ENCODE results near the gene THSD7A.
A peak's percentile ranks its signal among the peaks of the same experiment; 100 is the strongest.

The THSD7A gene, protein sequence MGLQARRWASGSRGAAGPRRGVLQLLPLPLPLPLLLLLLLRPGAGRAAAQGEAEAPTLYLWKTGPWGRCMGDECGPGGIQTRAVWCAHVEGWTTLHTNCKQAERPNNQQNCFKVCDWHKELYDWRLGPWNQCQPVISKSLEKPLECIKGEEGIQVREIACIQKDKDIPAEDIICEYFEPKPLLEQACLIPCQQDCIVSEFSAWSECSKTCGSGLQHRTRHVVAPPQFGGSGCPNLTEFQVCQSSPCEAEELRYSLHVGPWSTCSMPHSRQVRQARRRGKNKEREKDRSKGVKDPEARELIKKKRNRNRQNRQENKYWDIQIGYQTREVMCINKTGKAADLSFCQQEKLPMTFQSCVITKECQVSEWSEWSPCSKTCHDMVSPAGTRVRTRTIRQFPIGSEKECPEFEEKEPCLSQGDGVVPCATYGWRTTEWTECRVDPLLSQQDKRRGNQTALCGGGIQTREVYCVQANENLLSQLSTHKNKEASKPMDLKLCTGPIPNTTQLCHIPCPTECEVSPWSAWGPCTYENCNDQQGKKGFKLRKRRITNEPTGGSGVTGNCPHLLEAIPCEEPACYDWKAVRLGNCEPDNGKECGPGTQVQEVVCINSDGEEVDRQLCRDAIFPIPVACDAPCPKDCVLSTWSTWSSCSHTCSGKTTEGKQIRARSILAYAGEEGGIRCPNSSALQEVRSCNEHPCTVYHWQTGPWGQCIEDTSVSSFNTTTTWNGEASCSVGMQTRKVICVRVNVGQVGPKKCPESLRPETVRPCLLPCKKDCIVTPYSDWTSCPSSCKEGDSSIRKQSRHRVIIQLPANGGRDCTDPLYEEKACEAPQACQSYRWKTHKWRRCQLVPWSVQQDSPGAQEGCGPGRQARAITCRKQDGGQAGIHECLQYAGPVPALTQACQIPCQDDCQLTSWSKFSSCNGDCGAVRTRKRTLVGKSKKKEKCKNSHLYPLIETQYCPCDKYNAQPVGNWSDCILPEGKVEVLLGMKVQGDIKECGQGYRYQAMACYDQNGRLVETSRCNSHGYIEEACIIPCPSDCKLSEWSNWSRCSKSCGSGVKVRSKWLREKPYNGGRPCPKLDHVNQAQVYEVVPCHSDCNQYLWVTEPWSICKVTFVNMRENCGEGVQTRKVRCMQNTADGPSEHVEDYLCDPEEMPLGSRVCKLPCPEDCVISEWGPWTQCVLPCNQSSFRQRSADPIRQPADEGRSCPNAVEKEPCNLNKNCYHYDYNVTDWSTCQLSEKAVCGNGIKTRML (N-terminal part only)

DNA sequence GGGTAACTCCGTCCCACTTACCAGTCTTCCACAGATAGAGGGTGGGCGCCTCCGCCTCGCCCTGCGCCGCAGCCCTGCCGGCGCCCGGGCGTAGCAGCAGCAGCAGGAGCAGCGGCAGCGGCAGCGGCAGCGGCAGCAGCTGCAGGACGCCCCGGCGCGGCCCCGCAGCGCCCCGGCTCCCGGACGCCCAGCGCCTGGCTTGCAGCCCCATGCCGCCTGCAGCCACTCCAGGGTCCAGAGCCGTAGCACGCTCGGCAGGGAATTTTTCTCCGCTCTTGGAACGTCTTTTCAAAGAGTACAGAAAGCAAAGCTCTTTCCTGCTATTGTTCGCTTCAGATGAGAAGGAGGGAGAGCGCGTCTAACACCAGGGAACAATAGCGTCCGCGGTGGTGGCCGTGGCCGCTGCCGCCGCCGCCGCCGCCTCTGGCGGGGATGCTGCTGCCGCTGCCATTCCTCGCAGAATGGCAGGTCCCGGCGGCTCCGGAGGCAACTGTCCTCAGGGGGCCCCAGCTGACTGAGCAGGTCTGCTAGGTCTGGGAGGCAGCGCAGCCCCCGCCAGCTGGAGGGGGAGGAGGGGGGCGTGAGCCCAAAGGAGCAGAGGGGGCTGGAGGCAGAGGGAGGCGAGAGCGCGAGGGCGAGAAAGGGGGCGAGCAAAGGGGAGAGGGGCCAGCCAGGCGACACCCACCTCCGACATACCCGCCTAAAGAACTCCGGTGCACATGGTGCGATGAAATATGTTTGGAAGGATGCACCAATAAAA lies at the start of gene THSD7A:
Gene THSD7A (minus strand): TSS at position 463 of the 760 bp plus-strand sequence. CDS start 252 bp downstream, at position 211.
- Histone ChIP-seq H3K9ac (ENCODE audit: low read depth, low read length) (no peak within 1 kb of the TSS), H3K4me1 (ENCODE audit: control insufficient read depth, insufficient read depth, low read length) (peaks cover 4% of the 10 kb centered on the region), H3K36me3 (ENCODE audit: control insufficient read depth, insufficient read depth, low read length) (no peaks in the 10 kb centered on the region), H3K4me3 (ENCODE audit: low read depth, low read length) (peak within 1 kb of the TSS; percentile 52), H3K9me3 (ENCODE audit: control insufficient read depth, insufficient read depth, low read length) (no peaks in the 10 kb centered on the region), H3K27me3 (ENCODE audit: control insufficient read depth, insufficient read depth, low read length) (peaks cover 10% of the 10 kb centered on the region)

GRCh38 chr7:11881680-11882079 lies 49.7 kb upstream of the THSD7A start:
- Histone ChIP-seq H3K36me3 (ENCODE audit: control insufficient read depth, insufficient read depth, low read length) (no peaks in the 10 kb centered on the region), H3K27me3 (ENCODE audit: control insufficient read depth, insufficient read depth, low read length) (no peaks in the 10 kb centered on the region), H3K9me3 (ENCODE audit: control insufficient read depth, insufficient read depth, low read length) (no peaks in the 10 kb centered on the region), H3K4me1 (ENCODE audit: control insufficient read depth, insufficient read depth, low read length) (no peaks in the 10 kb centered on the region), H3K4me3 (ENCODE audit: low read depth, low read length) (no peak overlapping the region), H3K9ac (ENCODE audit: low read depth, low read length) (no peak overlapping the region)

DNA sequence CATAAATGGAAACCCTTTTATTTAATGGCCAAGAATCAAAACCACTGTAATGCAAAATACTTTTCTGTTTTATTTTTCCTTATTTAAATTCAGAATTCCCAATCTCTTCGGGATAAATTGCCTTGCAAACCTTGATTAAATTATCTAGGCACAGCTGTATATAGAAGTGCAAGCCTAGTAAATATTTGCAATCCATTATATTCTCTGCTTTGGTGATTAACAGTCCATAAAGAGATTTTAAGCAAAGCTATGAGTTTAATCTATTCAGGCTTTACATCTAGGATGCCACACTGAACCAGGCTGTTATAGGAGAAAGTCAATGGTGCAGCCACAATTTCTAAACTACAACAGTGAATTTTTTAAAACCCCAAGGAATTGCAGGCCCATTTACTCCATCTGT lies 43.6 kb upstream of the THSD7A start:
- Histone ChIP-seq H3K4me1 (ENCODE audit: control insufficient read depth, insufficient read depth, low read length) (no peaks in the 10 kb centered on the region), H3K9me3 (ENCODE audit: control insufficient read depth, insufficient read depth, low read length) (no peaks in the 10 kb centered on the region), H3K36me3 (ENCODE audit: control insufficient read depth, insufficient read depth, low read length) (no peaks in the 10 kb centered on the region), H3K27me3 (ENCODE audit: control insufficient read depth, insufficient read depth, low read length) (no peaks in the 10 kb centered on the region), H3K4me3 (ENCODE audit: low read depth, low read length) (no peak overlapping the region), H3K9ac (ENCODE audit: low read depth, low read length) (no peak overlapping the region)

- Histone ChIP-seq H3K4me1 (ENCODE audit: control insufficient read depth, insufficient read depth, low read length) (no peaks in the 10 kb centered on the region), H3K4me3 (ENCODE audit: low read depth, low read length) (no peak overlapping the region), H3K9ac (ENCODE audit: low read depth, low read length) (no peak overlapping the region), H3K36me3 (ENCODE audit: control insufficient read depth, insufficient read depth, low read length) (no peaks in the 10 kb centered on the region), H3K27me3 (ENCODE audit: control insufficient read depth, insufficient read depth, low read length) (no peaks in the 10 kb centered on the region), H3K9me3 (ENCODE audit: control insufficient read depth, insufficient read depth, low read length) (peaks cover 8% of the 10 kb centered on the region)
These were observed 33.7 kb upstream of the THSD7A start for GRCh38 chr7:11865671-11866070.

DNA sequence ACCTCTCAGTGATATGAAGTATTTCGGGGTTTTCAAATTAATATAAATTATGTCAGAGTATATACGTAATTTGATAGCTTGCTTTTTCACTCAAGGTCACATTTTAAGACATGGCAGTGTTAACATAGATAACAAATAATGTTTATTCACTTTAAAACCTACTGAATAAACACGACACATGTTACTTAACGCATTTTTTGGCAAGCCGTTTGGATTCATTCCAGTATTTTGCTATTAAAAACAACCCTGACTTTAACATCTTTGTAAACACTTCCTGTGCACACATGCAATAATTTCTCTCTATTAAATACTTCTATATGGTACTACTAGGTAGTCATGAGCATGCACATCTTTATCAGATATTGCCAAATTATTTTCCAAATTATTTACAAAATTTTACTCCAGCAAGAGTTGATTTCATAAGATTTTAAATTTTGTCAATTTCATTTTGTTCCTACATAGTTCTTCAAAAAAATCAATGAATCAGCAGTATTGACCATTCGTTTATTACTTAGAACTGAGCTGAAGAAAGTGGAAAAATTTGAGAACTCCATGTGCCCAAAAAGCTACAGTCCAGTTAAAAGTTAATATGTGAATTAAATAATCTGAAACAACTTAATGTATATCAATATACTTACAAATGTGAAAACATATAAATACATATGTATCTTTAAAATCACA lies 26.8 kb upstream of the THSD7A start:
- no peaks in the 10 kb centered on the region for H3K9me3 ChIP-seq (ENCODE audit: control insufficient read depth, insufficient read depth, low read length)
- no peak overlapping the region for H3K9ac ChIP-seq (ENCODE audit: low read depth, low read length)
- no peaks in the 10 kb centered on the region for H3K27me3 ChIP-seq (ENCODE audit: control insufficient read depth, insufficient read depth, low read length)
- H3K4me3 ChIP-seq (ENCODE audit: low read depth, low read length) = no peak overlapping the region
- H3K36me3 ChIP-seq (ENCODE audit: control insufficient read depth, insufficient read depth, low read length) = no peaks in the 10 kb centered on the region
- no peaks in the 10 kb centered on the region for H3K4me1 ChIP-seq (ENCODE audit: control insufficient read depth, insufficient read depth, low read length)

DNA sequence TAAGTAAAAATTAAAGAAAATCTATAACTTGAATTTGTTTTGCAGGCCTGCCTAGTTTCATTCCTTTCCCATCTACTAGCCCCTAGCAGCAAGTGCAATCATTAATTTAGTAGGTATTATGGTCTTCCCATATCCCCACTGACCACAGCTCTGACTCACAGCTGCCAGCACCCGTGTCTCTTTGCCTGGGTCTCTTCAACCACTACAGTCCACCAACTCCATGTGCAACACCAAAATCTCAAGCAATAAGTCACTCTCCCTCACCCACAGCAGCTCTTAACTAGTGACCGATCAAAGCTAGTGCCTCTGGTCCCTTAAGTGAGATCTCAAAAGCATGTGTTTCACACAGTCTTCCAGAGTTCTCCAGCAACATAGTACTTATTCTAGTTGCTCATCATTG lies 26.0 kb upstream of the THSD7A start:
- Histone ChIP-seq H3K4me1 (ENCODE audit: control insufficient read depth, insufficient read depth, low read length) (no peaks in the 10 kb centered on the region), H3K36me3 (ENCODE audit: control insufficient read depth, insufficient read depth, low read length) (no peaks in the 10 kb centered on the region), H3K9ac (ENCODE audit: low read depth, low read length) (no peak overlapping the region), H3K9me3 (ENCODE audit: control insufficient read depth, insufficient read depth, low read length) (no peaks in the 10 kb centered on the region), H3K4me3 (ENCODE audit: low read depth, low read length) (no peak overlapping the region), H3K27me3 (ENCODE audit: control insufficient read depth, insufficient read depth, low read length) (no peaks in the 10 kb centered on the region)

- Histone ChIP-seq H3K4me3 (ENCODE audit: low read depth, low read length) (no peak overlapping the region), H3K9ac (ENCODE audit: low read depth, low read length) (no peak overlapping the region), H3K4me1 (ENCODE audit: control insufficient read depth, insufficient read depth, low read length) (peaks cover 22% of the 10 kb centered on the region), H3K27me3 (ENCODE audit: control insufficient read depth, insufficient read depth, low read length) (no peaks in the 10 kb centered on the region), H3K9me3 (ENCODE audit: control insufficient read depth, insufficient read depth, low read length) (no peaks in the 10 kb centered on the region), H3K36me3 (ENCODE audit: control insufficient read depth, insufficient read depth, low read length) (no peaks in the 10 kb centered on the region)
These were observed 16.3 kb upstream of the THSD7A start for GRCh38 chr7:11848251-11848650.

DNA sequence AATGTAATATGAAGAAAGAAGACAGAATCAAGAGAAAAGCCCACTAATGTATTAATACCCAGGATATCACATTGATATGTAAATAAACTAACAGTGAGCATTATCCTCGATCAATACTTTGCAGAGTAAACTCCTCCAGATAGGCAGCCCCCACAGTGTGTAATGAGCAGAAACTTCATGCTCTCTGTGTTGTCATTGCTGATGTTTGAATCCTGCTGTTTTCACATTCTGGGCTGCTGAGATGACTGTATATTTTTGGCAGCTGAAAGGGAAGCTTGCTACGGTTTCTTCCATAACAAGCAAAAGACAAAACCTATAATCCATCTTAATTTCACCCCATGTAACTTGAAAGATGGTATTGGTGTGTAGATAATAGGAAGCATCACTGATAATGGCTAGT lies 15.3 kb upstream of the THSD7A start:
- Histone ChIP-seq H3K9me3 (ENCODE audit: control insufficient read depth, insufficient read depth, low read length) (no peaks in the 10 kb centered on the region), H3K4me3 (ENCODE audit: low read depth, low read length) (no peak overlapping the region), H3K9ac (ENCODE audit: low read depth, low read length) (no peak overlapping the region), H3K36me3 (ENCODE audit: control insufficient read depth, insufficient read depth, low read length) (no peaks in the 10 kb centered on the region), H3K4me1 (ENCODE audit: control insufficient read depth, insufficient read depth, low read length) (peaks cover 22% of the 10 kb centered on the region), H3K27me3 (ENCODE audit: control insufficient read depth, insufficient read depth, low read length) (no peaks in the 10 kb centered on the region)

GRCh38 chr7:11846361-11846955 lies 14.5 kb upstream of the THSD7A start:
- Histone ChIP-seq H3K36me3 (ENCODE audit: control insufficient read depth, insufficient read depth, low read length) (no peaks in the 10 kb centered on the region), H3K9me3 (ENCODE audit: control insufficient read depth, insufficient read depth, low read length) (no peaks in the 10 kb centered on the region), H3K9ac (ENCODE audit: low read depth, low read length) (no peak overlapping the region), H3K4me1 (ENCODE audit: control insufficient read depth, insufficient read depth, low read length) (peaks cover 22% of the 10 kb centered on the region), H3K4me3 (ENCODE audit: low read depth, low read length) (no peak overlapping the region), H3K27me3 (ENCODE audit: control insufficient read depth, insufficient read depth, low read length) (no peaks in the 10 kb centered on the region)

GRCh38 chr7:11843113-11843765 lies 11.2 kb upstream of the THSD7A start:
- no peaks in the 10 kb centered on the region for H3K27me3 ChIP-seq (ENCODE audit: control insufficient read depth, insufficient read depth, low read length)
- peaks cover 18% of the 10 kb centered on the region for H3K4me1 ChIP-seq (ENCODE audit: control insufficient read depth, insufficient read depth, low read length)
- H3K9ac ChIP-seq (ENCODE audit: low read depth, low read length) = no peak overlapping the region
- no peak overlapping the region for H3K4me3 ChIP-seq (ENCODE audit: low read depth, low read length)
- no peaks in the 10 kb centered on the region for H3K9me3 ChIP-seq (ENCODE audit: control insufficient read depth, insufficient read depth, low read length)
- H3K36me3 ChIP-seq (ENCODE audit: control insufficient read depth, insufficient read depth, low read length) = no peaks in the 10 kb centered on the region
